HG03108 (cell line): Measurements from ENCODE around the gene TAS2R30.
A peak's percentile ranks its signal among the peaks of the same experiment; 100 is the strongest.
"Not testable (repeated sequence)": the region's sequence is repeated elsewhere in the genome, so short reads cannot be mapped to it uniquely, and the experiment has no call there.

Experiments
- ATAC-seq: cut with Tn5 transposase; IDR thresholded peaks from one replicate; pipeline ENCODE4 v1.9.1; 2021; ENCODE audit warnings: moderate library complexity; ENCODE audit not compliant: unreplicated experiment

The TAS2R30 gene

DNA sequence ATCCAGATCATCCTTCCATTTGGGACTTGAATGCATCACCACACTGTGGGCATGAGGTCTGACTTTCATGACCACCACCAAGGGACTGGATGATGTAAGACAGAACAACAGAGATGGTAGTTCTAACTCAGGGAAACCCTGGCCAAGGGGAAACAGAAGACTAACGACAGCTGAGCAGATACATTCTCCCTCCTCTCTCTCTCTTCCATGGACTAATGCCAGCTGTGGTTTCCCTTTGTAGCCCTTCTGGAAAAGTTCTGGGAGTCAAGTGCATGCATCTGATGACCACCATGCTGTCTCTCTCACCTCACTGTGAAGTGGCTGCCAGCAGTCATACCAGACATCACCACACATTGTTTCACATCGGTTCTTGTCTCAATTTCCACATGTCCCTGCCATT lies 3.4 kb downstream of the TAS2R30 start:
- no peak for ATAC-seq

DNA sequence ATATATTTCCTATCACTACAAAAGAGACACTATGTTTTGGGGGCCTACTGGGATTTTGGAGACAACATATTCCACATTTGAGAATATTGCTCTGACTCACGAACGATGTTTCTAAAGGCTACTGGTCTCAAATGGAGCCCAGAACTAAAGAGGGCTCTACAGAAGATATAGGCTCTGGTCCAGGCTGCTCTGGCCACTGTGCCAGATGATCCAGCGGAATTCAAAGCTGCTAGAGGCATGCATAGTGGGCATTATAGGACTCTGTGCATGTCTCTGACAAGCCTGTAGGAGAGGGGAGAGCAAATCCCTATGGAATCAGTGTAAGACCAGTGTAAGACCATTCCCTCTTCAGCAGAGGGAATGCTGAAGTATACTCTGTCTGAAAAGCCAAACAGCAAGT lies 4.1 kb downstream of the TAS2R30 start:
- no peak for ATAC-seq

DNA sequence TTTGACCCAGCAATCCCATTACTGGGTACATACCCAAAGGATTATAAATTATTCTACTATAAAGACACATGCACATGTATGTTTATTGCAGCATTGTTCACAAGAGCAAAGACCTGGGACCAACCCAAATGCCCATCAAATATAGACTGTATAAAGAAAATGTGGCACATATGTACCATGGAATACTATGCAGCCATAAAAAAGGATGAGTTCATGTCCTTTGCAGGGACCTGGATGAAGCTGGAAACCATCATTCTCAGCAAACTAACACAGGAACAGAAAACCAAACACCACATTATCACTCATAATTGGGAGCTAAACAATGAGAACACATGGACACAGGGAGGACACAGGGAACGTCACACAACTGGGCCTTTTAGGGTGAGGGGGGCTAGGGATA lies 20.3 kb downstream of the TAS2R30 start:
- ATAC-seq = not testable (repeated sequence)

DNA sequence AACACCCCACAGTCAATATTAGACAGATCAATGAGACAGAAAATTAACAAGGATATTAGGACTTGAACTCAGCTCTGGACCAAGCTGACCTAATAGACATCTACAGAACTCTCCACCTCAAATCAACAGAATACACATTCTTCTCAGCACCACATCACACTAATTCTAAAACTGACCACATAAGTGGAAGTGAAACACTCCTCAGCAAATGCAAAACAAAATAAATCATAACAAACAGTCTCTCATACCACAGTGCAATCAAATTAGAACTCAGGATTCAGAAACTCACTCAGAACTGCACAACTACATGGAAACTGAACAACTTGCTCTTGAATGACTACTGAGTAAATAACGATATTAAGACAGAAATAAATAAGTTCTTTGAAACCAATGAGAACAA lies 23.2 kb downstream of the TAS2R30 start:
- not testable (repeated sequence) for ATAC-seq

DNA sequence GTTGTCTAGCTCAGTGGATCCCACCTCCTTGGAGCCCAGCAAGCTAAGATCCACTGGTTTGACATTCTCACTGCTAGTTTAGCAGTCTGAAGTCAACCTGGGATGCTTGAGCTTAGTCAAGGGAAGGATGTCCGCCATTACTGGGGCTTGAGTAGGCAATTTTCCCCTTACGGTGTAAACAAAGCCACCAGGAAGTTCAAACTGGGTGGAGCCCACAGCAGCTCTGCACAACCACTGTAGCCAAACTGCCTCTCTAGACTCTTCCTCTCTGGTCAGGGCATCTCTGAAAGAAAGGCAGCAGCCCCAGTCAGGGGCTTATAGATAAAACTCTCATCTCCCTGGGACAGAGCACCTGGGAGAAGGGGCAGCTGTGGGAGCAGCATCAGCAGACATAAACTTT lies 25.6 kb downstream of the TAS2R30 start:
- no peak for ATAC-seq

DNA sequence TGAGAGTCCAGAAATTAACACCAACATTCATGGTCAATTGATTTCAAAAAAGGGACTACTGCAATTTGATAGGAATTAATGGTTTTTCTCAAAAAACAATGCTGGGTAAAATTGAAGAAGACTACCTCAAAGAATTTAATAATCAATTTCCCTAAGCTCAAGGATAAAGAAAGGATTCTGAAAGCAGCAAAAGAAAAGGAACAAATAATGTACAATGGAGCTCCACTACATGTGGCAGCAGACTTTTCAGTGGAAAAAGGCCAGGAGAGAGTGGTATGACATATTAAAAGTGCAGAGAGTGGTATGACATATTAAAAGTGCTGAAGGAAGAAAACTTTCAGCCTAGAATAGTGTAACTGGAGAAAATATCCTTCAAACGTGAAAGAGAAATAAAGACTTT lies 26.7 kb downstream of the TAS2R30 start:
- ATAC-seq = no peak

DNA sequence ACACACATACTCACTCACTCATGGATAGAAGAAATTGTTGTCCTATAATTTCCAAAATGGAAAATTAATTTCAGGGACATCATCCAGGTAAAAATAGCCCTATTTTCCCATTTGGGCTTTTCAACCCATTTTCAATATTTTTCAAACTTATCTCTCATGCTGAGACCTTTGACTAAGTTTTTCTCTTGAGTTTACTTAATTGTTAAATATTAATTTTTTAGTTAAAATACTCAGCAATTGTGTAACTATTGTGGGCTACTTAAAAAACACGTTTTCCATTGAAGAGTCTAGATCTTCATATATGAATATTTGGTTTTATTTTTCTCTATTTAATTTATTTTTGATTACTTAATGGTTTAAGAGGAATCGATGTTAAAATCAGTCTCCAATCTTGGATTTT lies 28.2 kb downstream of the TAS2R30 start:
- ATAC-seq = no peak

DNA sequence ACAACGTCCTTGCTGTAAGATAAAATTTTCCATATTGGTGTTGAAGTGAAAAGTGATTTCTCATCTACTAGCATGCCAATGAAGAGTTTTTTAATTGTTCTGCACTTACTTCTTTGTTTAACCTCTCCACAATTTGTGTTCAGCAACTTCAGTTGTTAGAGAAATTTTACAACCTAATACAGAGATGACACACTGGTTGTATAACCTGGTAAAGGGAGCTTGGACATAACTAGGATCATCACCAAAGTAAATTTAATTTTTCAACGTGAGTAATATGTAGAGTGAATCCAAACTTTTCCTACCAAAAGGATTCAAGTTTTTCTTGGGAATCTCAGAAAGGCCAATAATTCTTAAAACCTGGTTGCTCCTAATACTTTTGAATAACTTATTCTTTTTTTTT lies 28.9 kb downstream of the TAS2R30 start:
- no peak for ATAC-seq

DNA sequence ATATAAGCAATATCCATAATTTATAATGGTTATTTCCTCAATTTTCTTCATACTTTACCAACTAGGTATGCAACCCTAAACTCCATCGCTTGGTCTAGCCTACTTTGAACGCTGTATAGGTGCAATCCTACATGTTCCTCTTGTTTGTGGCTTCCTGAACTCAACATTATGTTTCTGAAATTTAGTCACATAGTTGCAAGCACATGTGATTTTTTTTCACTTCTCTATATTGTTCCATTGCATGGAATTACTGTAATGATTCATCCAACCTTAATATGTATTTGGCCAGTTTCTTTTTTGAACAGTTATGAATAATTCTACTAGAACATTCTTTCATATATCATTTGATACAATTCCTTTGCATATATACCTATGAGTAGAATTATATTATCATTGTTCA lies 39.5 kb downstream of the TAS2R30 start:
- not testable (repeated sequence) for ATAC-seq

DNA sequence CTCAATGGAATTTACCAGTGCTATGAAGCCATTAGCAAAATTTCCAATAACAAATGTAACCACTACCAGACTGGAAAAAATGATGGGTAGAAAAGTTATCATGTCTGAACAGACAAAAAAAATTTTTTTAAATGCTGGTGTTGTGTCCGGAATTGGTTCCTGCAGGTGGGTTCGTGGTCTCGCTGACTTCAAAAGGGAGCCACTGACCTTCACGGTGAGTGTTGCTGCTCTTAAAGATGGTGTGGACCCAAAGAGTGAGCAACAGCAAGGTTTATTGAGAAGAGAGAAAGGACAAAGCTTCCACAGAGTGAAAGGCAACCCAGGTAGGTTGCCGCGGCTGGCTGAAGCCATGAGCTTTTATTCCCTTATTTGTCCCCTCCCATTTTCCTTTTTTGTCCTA lies 42.3 kb downstream of the TAS2R30 start, which contains the start of gene TAS2R43:
Gene TAS2R43 (minus strand): TSS at position 186 of the 400 bp plus-strand sequence. CDS start 84 bp downstream, at position 102.
- ATAC-seq = no peak

DNA sequence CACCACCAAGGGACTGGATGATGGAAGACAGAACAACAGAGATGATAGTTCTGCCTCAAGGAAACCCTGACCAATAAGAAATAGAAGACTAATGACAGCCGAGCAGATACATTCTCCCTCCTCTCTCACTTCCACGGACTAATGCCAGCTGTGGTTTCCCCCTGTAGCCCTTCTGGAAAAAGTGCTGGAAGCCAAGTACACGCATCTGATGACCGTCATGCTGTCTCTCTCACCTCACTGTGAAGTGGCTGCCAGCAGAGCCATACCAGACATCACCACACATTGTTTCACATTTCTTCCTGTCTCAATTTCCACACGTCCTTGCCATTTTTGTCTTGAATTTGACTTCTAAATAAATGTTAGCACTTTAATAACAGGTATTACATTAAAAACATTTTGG lies 45.2 kb downstream of the TAS2R30 start:
- no peak for ATAC-seq

DNA sequence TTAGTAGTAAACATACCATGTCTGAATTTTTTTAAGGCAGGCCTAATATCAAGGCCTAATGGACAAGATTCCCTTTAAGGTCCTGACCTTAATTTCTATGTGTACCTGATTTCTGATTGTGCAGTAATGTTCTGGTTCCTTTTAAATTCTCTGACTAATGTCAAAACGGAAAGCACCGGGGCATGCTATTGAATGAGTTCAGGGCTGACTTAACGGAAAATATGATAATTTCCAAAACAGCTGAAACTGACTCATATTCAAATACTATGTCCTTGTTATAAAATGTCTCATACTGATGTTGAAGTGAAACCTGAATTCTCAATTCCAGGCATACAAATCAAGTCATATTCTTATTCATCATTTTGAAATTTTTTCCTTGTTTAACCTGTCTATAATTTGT lies 49.0 kb downstream of the TAS2R30 start:
- peak; percentile 77 for ATAC-seq
